Breast epithelium (tissue), 4 donors: ENCODE measurements around the gene REPS1. TPM values are rescaled to one million over a fixed set of nuclear protein-coding genes. Genes with fewer than 3 reads are reported as not detected.

Experiments
- DNase-seq, 2 donors: peaks; one replicate each; pipeline ENCODE4 v3.0.0-alpha.2; 2019; ENCODE audit warnings: low spot score in 2 of 2
- H3K27ac ChIP-seq, 2 donors: fragments of 200-600 bp; sonication (generic) in 1 of 2; one replicate each; pipeline ENCODE4 v1.5.1; 2016 to 2019; ENCODE audit warnings: mild to moderate bottlenecking in 1 of 2
- H3K27me3 ChIP-seq, 2 donors: fragments of 200-600 bp; sonication (generic) in 1 of 2; one replicate each; pipeline versions ENCODE4 v1.5.1 to v1.6.0; 2017 to 2019; ENCODE audit warnings: control low read depth in 1 of 2, mild to moderate bottlenecking in 1 of 2
- H3K36me3 ChIP-seq: fragments of 200-600 bp; one replicate; pipeline ENCODE4 v1.5.1; 2019
- H3K4me1 ChIP-seq, 2 donors: fragments of 200-600 bp; sonication (generic); one replicate each; pipeline ENCODE4 v1.5.1; 2016 to 2019; ENCODE audit warnings: control low read depth in 1 of 2
- H3K4me3 ChIP-seq, 3 donors: fragments of 200-600 bp; sonication (generic); 1 replicate in 2 of 3; 2 replicates in 1 of 3; pipeline ENCODE4 v1.5.1; 2016 to 2019; ENCODE audit warnings: mild to moderate bottlenecking in 3 of 3, moderate library complexity in 2 of 3
- H3K9me3 ChIP-seq, 2 donors: fragments of 200-600 bp; sonication (generic) in 1 of 2; one replicate each; pipeline ENCODE4 v1.5.1; 2016 to 2019; ENCODE audit warnings: control low read depth in 1 of 2
- POLR2A ChIP-seq: fragments of 450-650 bp; IDR thresholded peaks from one replicate; pipeline ENCODE4 v1.6.1; 2016; ENCODE audit warnings: antibody characterized with exemption, mild to moderate bottlenecking, moderate library complexity
- POLR2AphosphoS5 ChIP-seq, 3 donors: sonication (generic); formaldehyde crosslinking; IDR thresholded peaks; one replicate each; pipeline ENCODE4 v1.6.1; 2017; ENCODE audit warnings: antibody characterized with exemption in 3 of 3
- intact Hi-C: fragments of 100-400 bp; cut with DNase I; formaldehyde crosslinking; loops from one replicate; pipeline ENCODE4 v1.15.1; 2023; ENCODE audit warnings: low total_unique reads
- total RNA-seq, 3 donors: library from RNA; depleted of rRNA; stranded (reverse); fragments of >200 nt; gene quantifications; one replicate each; pipeline ENCODE4 v1.1.0, GENCODE V29; 2016
- TF ChIP-seq, protein P1 (sequence below), 3 donors: fragments of 450-650 bp; IDR thresholded peaks; one replicate each; pipeline ENCODE4 v1.5.1; 2016 to 2017; ENCODE audit warnings: antibody characterized with exemption in 3 of 3, mild to moderate bottlenecking in 3 of 3, moderate library complexity in 3 of 3

Gene REPS1
- total RNA-seq, 3 donors from 2014 or later, result 40.5 to 79.9 (median 66.5) TPM

DNA sequence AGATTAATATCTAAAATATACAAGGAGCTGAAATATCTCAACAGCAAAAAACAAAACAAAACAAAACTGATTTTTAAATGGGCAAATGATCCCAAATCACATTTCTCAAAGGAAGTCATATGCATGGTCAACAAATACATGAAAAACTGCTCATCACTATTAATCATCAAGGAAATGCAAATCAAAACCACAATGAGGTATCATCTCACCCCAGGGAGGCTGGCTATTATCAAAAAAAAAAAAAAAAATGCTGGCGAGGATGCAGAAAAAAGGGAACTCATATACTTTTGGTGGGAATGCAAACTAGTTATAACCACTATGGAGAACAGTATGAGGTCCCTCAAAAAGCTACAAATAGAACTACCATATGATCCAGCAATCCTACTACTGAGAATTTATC is 34.6 kb downstream of the REPS1 start:
- intact Hi-C loops, result no loop called here
- H3K4me1 ChIP-seq, result no peaks in the 10 kb centered on the region
- DNase-seq, result no peak
- H3K27ac ChIP-seq, result no peak overlapping the region
- no peaks in the 10 kb centered on the region for H3K9me3 ChIP-seq
- no peak overlapping the region for H3K4me3 ChIP-seq
- H3K27me3 ChIP-seq, result no peaks in the 10 kb centered on the region
- TF ChIP-seq, protein P1, sequence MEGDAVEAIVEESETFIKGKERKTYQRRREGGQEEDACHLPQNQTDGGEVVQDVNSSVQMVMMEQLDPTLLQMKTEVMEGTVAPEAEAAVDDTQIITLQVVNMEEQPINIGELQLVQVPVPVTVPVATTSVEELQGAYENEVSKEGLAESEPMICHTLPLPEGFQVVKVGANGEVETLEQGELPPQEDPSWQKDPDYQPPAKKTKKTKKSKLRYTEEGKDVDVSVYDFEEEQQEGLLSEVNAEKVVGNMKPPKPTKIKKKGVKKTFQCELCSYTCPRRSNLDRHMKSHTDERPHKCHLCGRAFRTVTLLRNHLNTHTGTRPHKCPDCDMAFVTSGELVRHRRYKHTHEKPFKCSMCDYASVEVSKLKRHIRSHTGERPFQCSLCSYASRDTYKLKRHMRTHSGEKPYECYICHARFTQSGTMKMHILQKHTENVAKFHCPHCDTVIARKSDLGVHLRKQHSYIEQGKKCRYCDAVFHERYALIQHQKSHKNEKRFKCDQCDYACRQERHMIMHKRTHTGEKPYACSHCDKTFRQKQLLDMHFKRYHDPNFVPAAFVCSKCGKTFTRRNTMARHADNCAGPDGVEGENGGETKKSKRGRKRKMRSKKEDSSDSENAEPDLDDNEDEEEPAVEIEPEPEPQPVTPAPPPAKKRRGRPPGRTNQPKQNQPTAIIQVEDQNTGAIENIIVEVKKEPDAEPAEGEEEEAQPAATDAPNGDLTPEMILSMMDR (IDR thresholded peaks at IDR 0.05), result no peak
- TF ChIP-seq POLR2AphosphoS5 (IDR thresholded peaks at IDR 0.05) (no peak), POLR2A (no peak)
- no peaks in the 10 kb centered on the region for H3K36me3 ChIP-seq

DNA sequence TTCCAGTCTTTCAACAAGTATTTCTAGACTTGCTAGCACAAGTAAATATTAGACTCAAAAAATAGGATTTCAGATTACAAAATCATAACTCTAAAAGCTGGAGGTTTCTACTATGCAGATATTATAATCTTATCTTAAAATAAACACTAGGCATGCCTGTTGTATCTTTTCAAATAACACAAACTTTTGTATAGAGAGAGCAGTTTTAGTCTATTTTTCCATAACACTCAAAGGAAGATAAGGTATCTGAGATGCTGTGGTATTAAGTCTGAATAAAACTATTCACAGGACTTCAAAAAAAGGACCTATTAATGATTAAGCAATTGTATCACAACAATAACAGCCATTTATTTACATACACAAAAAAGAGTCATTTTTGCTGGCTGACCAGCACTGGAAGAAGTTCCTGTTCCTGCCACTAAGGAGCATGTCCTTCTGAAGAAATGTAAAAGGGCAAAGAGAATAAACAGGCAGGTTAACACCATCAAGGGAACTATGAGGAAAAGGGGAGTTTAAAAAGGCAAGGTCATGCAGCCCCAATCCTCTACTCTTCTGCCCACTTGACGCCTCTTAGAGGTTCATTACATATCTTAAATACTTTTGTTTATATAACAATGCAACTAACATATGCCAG is 39.4 kb downstream of the REPS1 start:
- no peaks in the 10 kb centered on the region for H3K27me3 ChIP-seq
- intact Hi-C loops, result no loop called here
- H3K9me3 ChIP-seq, result no peaks in the 10 kb centered on the region
- no peaks in the 10 kb centered on the region for H3K36me3 ChIP-seq
- DNase-seq, result no peak
- H3K4me1 ChIP-seq, result no peaks in the 10 kb centered on the region
- TF ChIP-seq, protein P1 (IDR thresholded peaks at IDR 0.05), result no peak
- TF ChIP-seq POLR2A, result no peak
- no peak for TF ChIP-seq POLR2AphosphoS5 (IDR thresholded peaks at IDR 0.05)
- no peak overlapping the region for H3K4me3 ChIP-seq
- no peak overlapping the region for H3K27ac ChIP-seq

DNA sequence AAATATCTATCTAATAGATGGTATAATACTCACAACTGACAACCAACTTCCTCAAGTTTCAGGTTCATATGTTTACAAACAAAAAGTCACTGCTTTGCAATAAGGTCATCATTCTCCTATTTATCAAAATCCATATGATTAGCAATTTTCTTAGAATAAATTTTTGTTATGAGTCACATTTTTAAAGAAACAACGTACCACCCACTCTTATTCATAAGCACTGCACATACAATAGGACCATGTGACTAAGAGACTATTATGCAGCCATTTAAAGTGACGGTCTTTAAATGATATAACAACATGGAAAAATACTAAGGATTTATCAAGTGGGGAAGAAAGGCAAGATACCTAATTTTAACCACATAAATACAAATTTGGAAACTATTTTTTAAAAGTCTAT is 40.0 kb downstream of the REPS1 start:
- H3K4me1 ChIP-seq, result no peaks in the 10 kb centered on the region
- no peak for DNase-seq
- H3K4me3 ChIP-seq, result no peak overlapping the region
- no peak overlapping the region for H3K27ac ChIP-seq
- no peaks in the 10 kb centered on the region for H3K36me3 ChIP-seq
- no peaks in the 10 kb centered on the region for H3K27me3 ChIP-seq
- intact Hi-C loops, result no loop called here
- TF ChIP-seq, protein P1 (IDR thresholded peaks at IDR 0.05), result no peak
- TF ChIP-seq POLR2A (no peak), POLR2AphosphoS5 (IDR thresholded peaks at IDR 0.05) (no peak)
- no peaks in the 10 kb centered on the region for H3K9me3 ChIP-seq

DNA sequence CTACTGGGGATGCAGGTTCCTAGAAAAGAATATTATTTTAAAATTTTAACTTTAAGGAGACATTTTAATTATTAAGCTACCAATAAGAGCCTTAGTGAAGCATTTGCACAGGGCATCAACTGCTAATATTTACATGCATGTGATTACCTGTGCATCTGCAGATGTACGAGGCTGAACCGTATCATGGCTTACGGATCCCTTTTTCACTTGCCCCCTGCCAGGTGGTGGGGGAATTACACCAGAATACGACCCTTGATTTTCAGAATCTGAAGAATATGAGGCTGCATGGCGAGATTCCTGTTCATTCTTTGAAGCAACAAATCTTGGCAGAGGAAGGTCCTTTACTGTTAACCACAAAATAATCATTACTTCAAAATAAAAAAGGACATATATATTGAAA is 42.7 kb downstream of the REPS1 start:
- Histone ChIP-seq H3K4me1 (no peaks in the 10 kb centered on the region), H3K27ac (no peak overlapping the region), H3K27me3 (no peaks in the 10 kb centered on the region), H3K36me3 (no peaks in the 10 kb centered on the region), H3K4me3 (no peak overlapping the region), H3K9me3 (no peaks in the 10 kb centered on the region)
- TF ChIP-seq POLR2A (no peak), POLR2AphosphoS5 (IDR thresholded peaks at IDR 0.05) (no peak)
- TF ChIP-seq, protein P1 (IDR thresholded peaks at IDR 0.05), result no peak
- intact Hi-C loops, result no loop called here
- no peak for DNase-seq

DNA sequence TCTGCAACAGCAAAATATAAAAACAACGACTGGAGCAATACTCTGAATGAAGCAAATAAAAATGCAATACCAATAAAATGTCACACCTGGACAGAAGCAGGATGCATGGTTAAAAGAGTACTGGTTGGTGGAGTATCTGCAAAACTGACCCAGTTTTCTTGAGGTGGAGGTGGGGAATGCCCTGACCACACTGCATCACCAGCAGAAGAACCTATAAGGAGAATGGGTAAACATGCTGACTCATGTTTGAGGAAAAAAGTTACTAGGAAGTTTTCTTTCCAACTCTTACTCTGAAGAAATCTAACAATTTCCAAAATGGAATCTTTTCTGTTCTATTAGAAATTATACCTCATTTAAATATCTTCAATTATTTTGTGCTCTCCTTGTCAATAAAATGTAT is 43.6 kb downstream of the REPS1 start:
- Histone ChIP-seq H3K36me3 (no peaks in the 10 kb centered on the region), H3K4me1 (no peaks in the 10 kb centered on the region), H3K4me3 (no peak overlapping the region), H3K27me3 (no peaks in the 10 kb centered on the region), H3K9me3 (no peaks in the 10 kb centered on the region), H3K27ac (no peak overlapping the region)
- intact Hi-C loops, result no loop called here
- DNase-seq, result no peak
- TF ChIP-seq POLR2AphosphoS5 (IDR thresholded peaks at IDR 0.05) (no peak), POLR2A (no peak)
- TF ChIP-seq, protein P1 (IDR thresholded peaks at IDR 0.05), result no peak
